Activated naive CD4-positive, alpha-beta T cell treated with anti-CD3 and anti-CD28 coated beads, Interleukin-2, amount 50 U/mL, for 24 hours (primary cell): ENCODE measurements around the gene FBXO42.
"Not testable (repeated sequence)": the region's sequence is repeated elsewhere in the genome, so short reads cannot be mapped to it uniquely, and the experiment has no call there.

Source experiments
- H3K27ac Mint-ChIP-seq: one replicate; pipeline ENCODE4 v1.8.0; 2021; ENCODE audit warnings: mild to moderate bottlenecking, mixed read lengths
- H3K27me3 Mint-ChIP-seq: one replicate; pipeline ENCODE4 v1.8.0; 2021; ENCODE audit warnings: mixed read lengths
- H3K36me3 Mint-ChIP-seq: one replicate; pipeline ENCODE4 v1.8.0; 2021; ENCODE audit warnings: mixed read lengths
- H3K4me1 Mint-ChIP-seq: one replicate; pipeline ENCODE4 v1.8.0; 2021; ENCODE audit warnings: mixed read lengths
- H3K4me3 Mint-ChIP-seq: one replicate; pipeline ENCODE4 v1.8.0; 2021; ENCODE audit warnings: mild to moderate bottlenecking, mixed read lengths
- H3K9me3 Mint-ChIP-seq: one replicate; pipeline ENCODE4 v1.8.0; 2021; ENCODE audit warnings: mixed read lengths

The FBXO42 gene

DNA sequence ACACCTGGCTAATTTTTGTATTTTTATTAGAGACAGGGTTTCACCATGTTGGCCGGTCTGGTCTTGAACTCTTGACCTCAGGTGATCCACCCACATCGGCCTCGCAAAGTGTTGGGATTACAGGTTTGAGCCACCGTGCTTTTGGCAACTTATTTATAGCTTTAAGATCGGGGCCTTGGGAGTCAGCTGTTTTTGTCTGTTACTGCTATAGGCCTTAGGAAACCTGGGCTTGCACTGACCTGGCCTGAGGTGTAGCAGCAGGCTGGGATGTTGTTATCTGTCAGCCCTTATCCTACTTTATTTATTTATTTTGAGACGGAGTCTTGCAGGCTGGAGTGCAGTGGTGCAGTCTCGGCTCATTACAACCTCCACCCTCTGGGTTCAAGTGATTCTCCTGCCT, 26.2 kb upstream of the FBXO42 start:
- Mint-ChIP-seq H3K4me1 (peaks cover 75% of the 10 kb centered on the region), H3K36me3 (peaks cover 2% of the 10 kb centered on the region), H3K4me3 (no peak overlapping the region), H3K9me3 (no peaks in the 10 kb centered on the region), H3K27ac (no peak overlapping the region), H3K27me3 (no peaks in the 10 kb centered on the region)

GRCh38 chr1:16376971-16377370, 24.7 kb upstream of the FBXO42 start:
- H3K4me1 Mint-ChIP-seq = peaks cover 81% of the 10 kb centered on the region
- no peak overlapping the region for H3K4me3 Mint-ChIP-seq
- H3K9me3 Mint-ChIP-seq = no peaks in the 10 kb centered on the region
- H3K27ac Mint-ChIP-seq = peak overlapping the region; percentile 74
- no peaks in the 10 kb centered on the region for H3K27me3 Mint-ChIP-seq
- peaks cover 7% of the 10 kb centered on the region for H3K36me3 Mint-ChIP-seq

DNA sequence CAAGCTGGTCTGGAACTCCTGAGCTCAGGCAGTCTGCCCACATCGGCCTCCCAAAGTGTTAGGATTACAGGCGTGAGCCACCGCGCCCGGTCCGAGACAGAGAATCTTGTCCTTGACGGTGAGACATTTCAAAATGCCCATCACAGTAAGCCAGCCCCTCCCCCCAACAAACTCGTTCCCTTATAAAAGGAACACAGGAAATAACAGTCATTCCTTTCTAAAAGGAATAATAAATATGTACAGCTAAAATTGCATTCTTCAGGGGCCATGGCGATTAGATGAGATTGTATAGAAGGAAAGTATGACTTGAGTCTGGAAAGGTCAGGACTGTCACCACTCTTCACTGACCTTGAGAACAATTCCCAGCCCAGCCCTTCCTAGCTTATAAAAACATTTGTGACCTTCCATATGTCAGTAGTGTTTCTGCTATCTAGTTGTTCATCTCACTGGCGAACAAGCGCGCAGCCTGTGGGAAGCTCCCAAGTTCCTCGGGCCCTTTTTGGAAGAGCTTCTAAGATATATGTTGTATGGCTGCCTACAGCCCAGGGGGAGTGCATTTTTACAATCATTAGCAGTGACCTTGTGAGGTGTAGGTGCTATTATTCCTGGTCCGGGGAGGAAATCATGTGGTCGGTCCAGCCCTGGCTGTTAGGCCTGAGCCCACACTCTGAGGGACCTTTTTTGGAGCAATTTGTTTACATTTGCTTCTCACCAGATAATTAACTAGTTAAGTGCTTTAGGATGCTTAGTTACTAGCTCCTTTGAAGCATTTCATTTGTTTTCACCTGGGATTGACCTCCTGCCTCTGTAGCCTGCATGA, 23.5 kb upstream of the FBXO42 start:
- Mint-ChIP-seq H3K27me3 (no peaks in the 10 kb centered on the region), H3K9me3 (no peaks in the 10 kb centered on the region), H3K4me3 (peak overlapping the region; percentile 26), H3K4me1 (peaks cover 84% of the 10 kb centered on the region), H3K27ac (no peak overlapping the region), H3K36me3 (peaks cover 11% of the 10 kb centered on the region)

DNA sequence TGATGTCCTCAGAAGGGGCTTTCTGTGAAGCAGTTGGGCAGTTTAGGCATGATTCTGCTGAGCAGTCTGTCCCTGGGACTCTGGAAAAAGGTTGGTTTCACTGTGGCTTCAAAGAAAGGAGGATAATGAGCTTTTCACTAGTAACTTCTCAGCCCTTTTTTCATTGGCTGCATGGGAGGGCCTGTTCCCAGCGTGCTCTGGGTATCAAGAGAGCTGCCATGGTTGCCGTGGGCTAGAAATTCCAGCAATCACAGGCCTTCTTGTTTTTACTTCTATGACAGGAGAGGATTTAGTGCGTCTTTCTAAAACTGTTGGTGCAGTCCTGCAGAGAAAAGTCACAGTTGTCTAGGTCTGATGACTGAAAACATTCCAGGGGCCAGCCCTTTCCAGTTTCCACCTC, 22.0 kb upstream of the FBXO42 start:
- Mint-ChIP-seq H3K36me3 (peaks cover 11% of the 10 kb centered on the region), H3K27ac (peak overlapping the region; percentile 62), H3K4me1 (peaks cover 84% of the 10 kb centered on the region), H3K9me3 (no peaks in the 10 kb centered on the region), H3K4me3 (peak overlapping the region; percentile 65), H3K27me3 (no peaks in the 10 kb centered on the region)

- Mint-ChIP-seq H3K4me3 (peak overlapping the region; percentile 45), H3K27ac (peak overlapping the region; percentile 86), H3K9me3 (no peaks in the 10 kb centered on the region), H3K36me3 (peaks cover 12% of the 10 kb centered on the region), H3K4me1 (peaks cover 83% of the 10 kb centered on the region), H3K27me3 (no peaks in the 10 kb centered on the region)
These were observed 20.4 kb upstream of the FBXO42 start for GRCh38 chr1:16372535-16373285.

DNA sequence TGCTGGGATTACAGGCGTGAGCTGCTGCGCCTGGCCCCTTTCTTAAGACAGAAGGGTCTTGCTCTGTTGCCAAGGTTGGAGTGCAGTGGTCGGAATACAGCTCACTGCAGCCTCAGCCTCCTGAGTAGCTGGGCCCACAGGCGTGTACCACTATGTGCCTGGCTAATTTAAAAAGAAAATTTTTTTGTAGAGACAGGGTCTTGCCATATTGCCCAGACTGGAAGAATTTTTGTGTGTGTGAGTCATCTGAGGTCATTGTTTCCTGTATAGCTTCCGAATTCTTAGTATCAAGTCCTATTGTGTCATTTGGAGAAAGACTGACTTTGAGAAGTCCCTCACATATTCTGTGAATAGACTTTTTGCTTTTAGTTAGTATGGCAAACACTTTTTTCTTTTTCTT, 19.4 kb upstream of the FBXO42 start:
- H3K4me1 Mint-ChIP-seq = peaks cover 76% of the 10 kb centered on the region
- H3K4me3 Mint-ChIP-seq = peak overlapping the region; percentile 73
- H3K36me3 Mint-ChIP-seq = peaks cover 12% of the 10 kb centered on the region

DNA sequence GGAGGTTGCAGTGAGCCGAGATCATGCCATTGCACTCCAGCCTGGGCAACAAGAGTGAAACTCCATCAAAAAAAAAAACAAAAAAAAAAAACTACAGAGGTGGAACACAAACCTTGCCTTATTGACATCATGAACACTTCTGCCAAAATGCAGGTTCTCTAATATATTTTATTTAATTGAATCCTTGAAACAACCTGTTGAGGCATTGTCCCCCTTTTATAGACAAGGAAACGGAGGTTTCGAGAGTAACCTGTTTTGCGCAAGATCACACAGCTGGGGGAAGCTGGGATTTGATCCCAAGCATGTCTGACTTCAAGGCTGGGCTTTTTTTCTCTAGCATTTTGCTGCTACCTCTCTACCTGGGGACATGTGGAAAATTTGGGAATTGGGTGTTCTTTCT, 17.5 kb upstream of the FBXO42 start:
- Mint-ChIP-seq H3K27me3 (no peaks in the 10 kb centered on the region), H3K27ac (no peak overlapping the region), H3K4me3 (no peak overlapping the region), H3K4me1 (peaks cover 59% of the 10 kb centered on the region), H3K9me3 (no peaks in the 10 kb centered on the region), H3K36me3 (peaks cover 12% of the 10 kb centered on the region)

More for the DNA sequence above, 19.4 kb upstream of the FBXO42 start:
- no peaks in the 10 kb centered on the region for H3K9me3 Mint-ChIP-seq
- H3K27me3 Mint-ChIP-seq = no peaks in the 10 kb centered on the region
- peak overlapping the region; percentile 79 for H3K27ac Mint-ChIP-seq

DNA sequence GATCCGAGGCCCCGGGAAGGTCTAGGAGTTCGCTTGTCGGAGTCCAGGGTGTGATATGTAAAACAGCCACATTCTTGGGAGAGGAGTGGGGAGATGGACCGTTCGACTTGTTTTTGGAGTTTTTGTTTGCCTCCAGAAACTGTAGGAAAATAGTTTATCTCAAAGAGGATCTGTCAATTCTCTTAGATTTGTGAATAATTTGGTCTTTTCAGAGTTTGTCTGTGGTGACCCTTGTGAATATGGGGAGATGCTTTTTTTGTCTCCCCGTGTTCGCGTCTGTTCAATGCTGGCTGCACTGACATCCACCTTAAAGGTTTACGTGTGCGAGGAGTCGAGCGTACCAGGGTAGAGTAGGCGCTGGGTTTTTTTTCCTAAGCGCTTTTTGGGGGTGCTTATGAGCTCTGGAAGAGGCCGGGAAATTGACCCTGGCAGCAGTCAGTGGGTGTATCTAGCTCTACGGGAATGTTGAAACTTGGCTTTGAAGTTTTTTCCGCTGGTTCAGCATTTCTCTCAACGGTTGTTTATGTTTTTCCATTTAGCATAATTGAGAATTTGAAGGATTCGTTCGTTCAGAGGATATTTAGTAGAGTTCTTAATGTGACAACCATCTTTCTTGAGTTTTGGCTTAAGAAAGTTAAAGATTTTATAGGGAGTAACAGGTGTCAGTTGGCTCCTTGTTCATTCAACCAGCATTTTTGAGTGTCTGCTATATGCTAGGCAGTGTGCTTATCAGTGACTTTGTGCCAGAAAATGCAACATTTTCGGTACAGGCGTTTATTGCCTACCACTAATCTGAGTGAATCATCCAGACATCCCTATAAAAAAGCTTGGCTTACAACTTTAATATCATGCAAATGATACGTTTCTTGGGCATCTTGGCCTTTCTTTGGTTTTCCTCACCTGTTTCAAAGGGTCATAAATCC, 15.9 kb upstream of the FBXO42 start:
- H3K36me3 Mint-ChIP-seq = peaks cover 12% of the 10 kb centered on the region
- H3K4me1 Mint-ChIP-seq = peaks cover 48% of the 10 kb centered on the region
- H3K4me3 Mint-ChIP-seq = peak overlapping the region; percentile 96
- H3K27me3 Mint-ChIP-seq = no peaks in the 10 kb centered on the region
- no peaks in the 10 kb centered on the region for H3K9me3 Mint-ChIP-seq
- H3K27ac Mint-ChIP-seq = peak overlapping the region; percentile 98

DNA sequence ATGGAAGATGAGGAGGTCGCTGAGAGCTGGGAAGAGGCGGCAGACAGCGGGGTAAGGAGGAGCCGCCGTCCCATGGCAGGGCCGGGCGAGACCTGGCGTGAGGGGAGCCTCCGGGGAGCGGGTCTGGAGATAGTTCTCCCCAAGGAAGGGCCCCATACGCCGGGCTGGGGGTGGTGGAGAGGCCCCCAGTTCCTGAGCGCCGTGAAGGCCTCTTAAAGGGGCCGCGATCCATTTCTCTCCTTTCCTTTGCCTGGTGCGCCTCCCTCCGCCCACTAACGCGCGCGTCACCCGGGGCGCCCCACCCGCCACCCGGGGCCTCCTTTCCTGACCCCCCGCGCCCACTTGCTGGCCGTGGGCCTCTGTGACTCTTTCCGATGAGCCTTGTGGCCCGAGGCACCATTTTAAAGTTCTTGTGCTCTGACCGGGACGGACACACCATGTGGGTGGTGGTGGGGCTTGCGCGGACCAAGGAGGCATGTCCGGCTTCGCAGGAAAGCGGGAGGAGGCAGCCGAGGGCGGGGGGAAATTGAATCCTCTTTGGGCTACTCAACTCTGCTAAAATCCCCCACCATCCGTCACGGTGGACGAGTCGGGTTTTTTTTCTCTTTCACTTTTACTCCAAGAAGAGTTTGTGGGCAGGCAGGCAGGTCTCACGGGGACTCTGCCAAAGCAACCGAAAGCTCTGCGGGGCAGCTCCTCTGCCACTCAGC, 15.1 kb upstream of the FBXO42 start:
- peaks cover 43% of the 10 kb centered on the region for H3K4me1 Mint-ChIP-seq
- no peaks in the 10 kb centered on the region for H3K27me3 Mint-ChIP-seq
- peak overlapping the region; percentile 98 for H3K27ac Mint-ChIP-seq
- peaks cover 6% of the 10 kb centered on the region for H3K36me3 Mint-ChIP-seq
- no peaks in the 10 kb centered on the region for H3K9me3 Mint-ChIP-seq
- peak overlapping the region; percentile 96 for H3K4me3 Mint-ChIP-seq

DNA sequence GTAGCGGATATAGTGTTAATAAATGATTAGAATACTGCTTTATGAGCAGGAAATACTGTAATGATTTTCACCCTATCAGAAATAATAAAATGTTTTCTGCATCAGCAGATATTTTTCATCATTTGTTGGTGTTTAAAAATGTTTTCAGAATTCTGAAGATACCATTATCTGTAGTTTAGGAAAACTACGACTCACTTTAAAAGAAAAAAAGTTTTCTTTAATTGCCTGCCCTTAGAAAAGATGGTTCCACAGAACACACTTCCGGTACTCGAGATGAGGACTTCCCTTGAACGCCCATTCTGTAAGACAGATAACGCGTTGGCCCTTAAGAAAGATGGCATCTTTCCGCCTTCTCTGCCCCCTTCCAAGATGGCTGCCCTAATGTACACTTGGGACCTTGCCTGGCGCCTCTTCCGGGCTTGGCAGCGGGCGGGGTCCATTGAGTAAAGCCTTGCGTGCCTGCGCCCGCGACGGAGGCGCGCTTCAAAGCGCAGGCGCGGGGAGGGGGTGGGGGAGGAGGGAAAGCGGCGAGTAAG, 14.5 kb upstream of the FBXO42 start, which contains the start of gene SZRD1:
Gene SZRD1 (plus strand): TSS at position 521 of the 536 bp plus-strand sequence. CDS start 16 bp downstream, outside the sequence.
- Mint-ChIP-seq H3K36me3 (peaks cover 3% of the 10 kb centered on the region), H3K9me3 (no peaks in the 10 kb centered on the region), H3K27me3 (no peaks in the 10 kb centered on the region), H3K4me3 (peak within 1 kb of the TSS; percentile 96), H3K27ac (peak within 1 kb of the TSS; percentile 98), H3K4me1 (peaks cover 37% of the 10 kb centered on the region)

GRCh38 chr1:16365146-16365498, 12.8 kb upstream of the FBXO42 start:
- not testable (repeated sequence) for H3K27me3 Mint-ChIP-seq, H3K9me3 Mint-ChIP-seq, H3K27ac Mint-ChIP-seq, H3K36me3 Mint-ChIP-seq, H3K4me3 Mint-ChIP-seq
- H3K4me1 Mint-ChIP-seq = peaks cover 29% of the 10 kb centered on the region

- Mint-ChIP-seq H3K4me3 (no peak overlapping the region), H3K27ac (no peak overlapping the region), H3K4me1 (peaks cover 12% of the 10 kb centered on the region), H3K36me3 (no peaks in the 10 kb centered on the region), H3K27me3 (no peaks in the 10 kb centered on the region), H3K9me3 (no peaks in the 10 kb centered on the region)
These were observed 4.6 kb upstream of the FBXO42 start for GRCh38 chr1:16356867-16357266.

GRCh38 chr1:16354619-16355018, 2.3 kb upstream of the FBXO42 start:
- Mint-ChIP-seq H3K36me3 (no peaks in the 10 kb centered on the region), H3K27me3 (no peaks in the 10 kb centered on the region), H3K9me3 (no peaks in the 10 kb centered on the region), H3K4me3 (no peak overlapping the region), H3K27ac (no peak overlapping the region), H3K4me1 (peaks cover 30% of the 10 kb centered on the region)

GRCh38 chr1:16352842-16353535, 709 bp upstream of the FBXO42 start:
- no peaks in the 10 kb centered on the region for H3K27me3 Mint-ChIP-seq
- H3K27ac Mint-ChIP-seq = peak overlapping the region; percentile 84
- H3K4me3 Mint-ChIP-seq = peak overlapping the region; percentile 93
- H3K36me3 Mint-ChIP-seq = no peaks in the 10 kb centered on the region
- no peaks in the 10 kb centered on the region for H3K9me3 Mint-ChIP-seq
- H3K4me1 Mint-ChIP-seq = peaks cover 40% of the 10 kb centered on the region
